Activated CD4-positive, alpha-beta T cell treated with anti-CD3 and anti-CD28 coated beads for 1 hour (primary cell): ENCODE measurements around the gene FARS2.
"Not testable (repeated sequence)": the region's sequence is repeated elsewhere in the genome, so short reads cannot be mapped to it uniquely, and the experiment has no call there.

Experiments used
- DNase-seq: peaks from one replicate; pipeline ENCODE4 v3.0.0-alpha.2; 2020

Gene FARS2

GRCh38 chr6:5778317-5778857, 517.1 kb downstream of the FARS2 start:
- DNase-seq, result no peak

- DNase-seq, result no peak
These were observed 517.6 kb downstream of the FARS2 start for GRCh38 chr6:5778906-5779305.

DNA sequence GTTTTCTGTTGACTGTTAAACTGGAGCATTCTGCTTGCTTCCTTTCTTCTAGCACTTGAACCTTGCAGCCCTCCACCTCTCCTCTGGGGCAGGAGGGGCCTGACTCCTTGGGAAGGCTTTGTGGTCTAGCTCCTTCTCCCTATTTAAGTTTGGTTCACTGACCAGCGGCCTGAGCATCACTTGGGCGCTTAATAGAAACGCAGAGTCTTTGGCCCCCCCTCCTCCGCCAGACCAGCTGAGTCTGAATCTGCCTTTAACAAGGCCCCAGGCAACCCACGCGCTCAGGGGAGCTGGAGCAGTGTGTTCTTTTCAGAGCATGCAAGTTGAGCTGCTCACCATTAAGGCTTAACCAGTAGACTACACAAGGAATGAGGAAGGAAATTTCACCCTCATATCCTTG, 519.7 kb downstream of the FARS2 start:
- DNase-seq, result no peak

- DNase-seq, result no peak
These were observed 520.7 kb downstream of the FARS2 start for GRCh38 chr6:5781966-5782556.

DNA sequence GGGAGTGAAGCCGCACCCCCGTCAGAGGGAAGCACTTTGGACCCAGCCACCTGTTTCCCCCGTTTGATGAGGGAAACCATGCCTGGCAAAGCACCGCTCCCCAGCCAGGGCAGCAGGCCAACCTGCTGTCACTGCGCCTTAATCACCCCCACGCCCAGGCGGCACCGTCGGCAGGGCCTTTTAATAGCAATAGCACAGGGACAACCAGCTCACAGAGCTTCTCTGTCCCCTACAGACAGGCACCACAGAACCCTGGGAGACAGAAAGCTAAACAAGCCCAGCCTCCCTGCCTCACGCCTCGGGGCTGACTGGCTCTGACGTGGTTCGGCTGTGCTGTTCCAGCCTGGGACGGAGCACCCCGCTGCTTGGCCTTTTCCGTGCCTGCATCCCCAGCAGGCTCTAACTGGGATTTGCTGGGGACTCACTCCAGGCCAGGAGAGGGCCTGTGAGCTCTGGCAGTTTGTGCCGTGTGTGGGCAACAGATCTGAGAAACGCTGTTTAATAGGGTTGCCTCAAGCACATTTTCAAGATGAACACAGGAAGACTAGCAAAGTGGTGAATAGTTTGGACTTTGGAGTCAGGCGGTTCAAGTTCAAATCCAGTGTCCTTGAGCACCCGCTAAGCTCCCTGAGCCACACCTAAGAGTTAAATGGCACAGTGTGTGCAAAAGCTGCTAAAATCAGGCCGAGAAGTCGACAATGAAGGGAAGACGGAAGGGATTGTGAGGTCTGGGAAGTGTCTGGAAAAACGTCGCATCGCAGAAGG, 521.7 kb downstream of the FARS2 start:
- DNase-seq, result no peak

DNA sequence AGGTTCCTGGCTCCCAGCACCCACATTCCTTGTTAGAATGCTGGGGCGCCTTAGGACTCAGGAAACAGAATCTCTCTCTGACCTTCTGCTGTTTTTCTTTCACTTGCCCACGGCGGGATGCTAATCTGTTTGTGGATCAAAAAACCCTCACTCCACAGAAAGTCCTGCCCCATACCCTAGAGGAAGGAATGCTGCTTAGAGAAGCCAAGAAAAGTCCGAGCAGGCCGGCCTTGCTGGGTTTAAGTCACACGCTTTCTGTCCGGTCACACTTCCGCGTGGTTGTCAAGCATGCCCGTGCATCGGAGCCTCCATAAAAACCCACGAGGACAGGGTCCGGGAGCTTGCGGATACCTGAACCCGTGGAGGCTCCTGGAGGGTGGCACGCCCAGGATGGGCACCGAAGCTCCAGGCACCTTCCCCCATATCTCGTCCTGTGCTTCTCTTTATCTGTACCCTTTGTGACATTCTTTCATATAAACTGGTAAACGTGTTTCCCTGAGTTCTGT, 522.3 kb downstream of the FARS2 start:
- no peak for DNase-seq

DNA sequence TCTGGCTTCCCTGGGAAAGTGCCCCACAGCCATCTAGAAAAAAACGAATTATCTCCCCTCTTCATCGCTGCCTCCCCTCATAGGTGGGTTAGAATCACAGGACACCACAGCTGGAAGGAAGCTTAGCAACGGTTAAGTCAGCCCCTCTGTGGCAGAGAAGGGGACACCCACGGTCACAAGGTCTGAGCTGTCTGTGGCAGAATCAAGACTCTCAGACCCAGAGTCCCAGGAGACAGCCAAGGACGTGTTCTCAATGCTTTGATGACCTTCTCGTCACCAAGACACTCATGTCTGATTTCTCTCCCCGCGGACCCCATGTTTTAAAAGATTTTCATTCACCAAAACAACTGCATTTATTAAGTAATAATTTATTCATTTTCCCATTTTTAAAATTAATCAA, 523.9 kb downstream of the FARS2 start:
- DNase-seq, result no peak

DNA sequence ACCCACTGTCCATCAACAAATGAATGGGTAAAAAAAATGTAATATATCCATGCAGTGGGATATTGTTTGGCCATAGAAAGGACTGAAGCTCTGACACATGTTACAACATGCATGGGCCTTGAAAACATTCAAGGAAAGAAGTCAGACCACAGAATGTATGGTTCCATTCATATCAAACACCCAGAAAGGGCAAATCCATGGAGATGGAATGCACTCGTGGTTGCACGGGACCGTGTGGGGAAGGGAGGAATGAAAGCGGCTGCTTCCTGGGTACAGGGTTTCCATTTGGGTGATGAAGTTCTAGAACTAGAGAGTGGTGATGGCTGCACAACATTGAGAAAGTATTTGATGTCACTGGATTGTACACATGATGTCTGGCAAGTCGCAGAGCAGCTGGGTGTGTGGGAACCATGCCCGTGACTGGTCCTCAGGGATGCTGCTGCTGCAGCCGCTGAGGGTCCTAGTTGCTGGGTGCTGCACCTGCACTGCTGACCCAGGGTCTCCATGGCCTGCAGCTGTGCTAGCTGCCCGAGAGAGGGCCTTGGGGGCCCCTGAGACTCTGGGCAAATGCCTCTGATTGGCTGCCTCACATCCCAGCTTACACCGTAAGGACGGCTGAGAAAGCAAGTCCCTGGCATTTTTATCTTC, 525.1 kb downstream of the FARS2 start:
- no peak for DNase-seq

GRCh38 chr6:5786969-5787720, 525.8 kb downstream of the FARS2 start:
- DNase-seq, result no peak

DNA sequence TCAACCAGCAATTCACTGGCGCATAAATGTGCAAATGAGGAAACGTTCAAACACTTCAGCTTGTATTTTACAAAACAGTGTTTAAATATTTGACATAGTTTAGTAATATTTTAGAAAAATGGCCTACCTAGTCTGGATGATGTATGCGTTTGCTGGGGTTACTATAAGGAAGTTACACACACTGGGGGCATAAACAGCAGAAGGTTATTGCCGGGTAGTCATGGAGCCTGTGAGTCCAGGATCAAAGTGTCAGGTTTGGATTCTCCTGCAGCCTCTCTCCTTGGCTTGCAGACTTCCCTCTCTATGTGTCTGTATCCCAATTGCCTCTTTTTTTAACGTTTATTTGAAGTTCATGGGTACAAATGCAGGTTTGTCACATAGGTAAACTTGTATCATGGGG, 528.1 kb downstream of the FARS2 start:
- not testable (repeated sequence) for DNase-seq

DNA sequence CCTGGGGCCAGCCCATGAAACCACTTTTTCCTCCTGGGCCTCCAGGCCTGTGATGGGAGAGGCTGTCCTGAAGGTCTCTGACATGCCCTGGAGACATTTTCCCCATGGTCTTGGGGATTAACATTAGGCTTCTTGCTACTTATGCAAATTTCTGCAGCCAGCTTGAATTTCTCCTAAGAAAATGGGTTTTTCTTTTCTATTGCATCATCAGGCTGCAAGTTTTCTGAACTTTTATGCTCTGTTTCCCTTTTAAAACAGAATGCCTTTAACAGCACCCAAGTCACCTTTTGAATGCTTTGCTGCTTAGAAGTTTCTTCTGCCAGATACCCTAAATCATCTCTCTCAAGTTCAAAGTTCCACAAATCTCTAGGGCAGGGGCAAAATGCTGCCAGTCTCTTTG, 535.2 kb downstream of the FARS2 start:
- not testable (repeated sequence) for DNase-seq

- not testable (repeated sequence) for DNase-seq
These were observed 545.1 kb downstream of the FARS2 start for GRCh38 chr6:5806406-5806805.

GRCh38 chr6:5809450-5809849, 548.1 kb downstream of the FARS2 start:
- DNase-seq, result no peak

DNA sequence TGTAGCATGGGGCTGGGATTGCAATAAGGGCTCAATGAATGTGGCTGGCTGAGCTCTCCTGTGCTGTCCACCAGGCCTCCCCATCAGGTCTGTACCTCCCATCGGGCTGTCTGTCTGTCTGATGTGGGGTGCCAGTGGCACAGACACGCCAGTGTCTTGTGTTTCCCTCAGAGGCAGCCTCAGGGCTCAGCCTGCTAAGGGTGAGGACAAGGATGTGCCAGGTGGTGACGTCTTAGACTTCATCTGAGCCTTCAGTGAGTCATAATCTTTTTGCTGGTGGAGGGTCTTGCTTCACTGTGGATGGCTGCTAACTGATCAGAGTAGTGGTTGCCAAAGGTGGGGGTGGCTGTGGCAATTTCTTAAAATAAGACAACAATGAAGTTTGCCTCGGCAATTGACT, 550.7 kb downstream of the FARS2 start:
- no peak for DNase-seq

GRCh38 chr6:5813625-5814027, 552.3 kb downstream of the FARS2 start:
- no peak for DNase-seq

GRCh38 chr6:5814116-5814515, 552.8 kb downstream of the FARS2 start:
- DNase-seq, result no peak

GRCh38 chr6:5814901-5815300, 553.6 kb downstream of the FARS2 start:
- no peak for DNase-seq

- DNase-seq, result no peak
These were observed 556.6 kb downstream of the FARS2 start for GRCh38 chr6:5817869-5818268.

DNA sequence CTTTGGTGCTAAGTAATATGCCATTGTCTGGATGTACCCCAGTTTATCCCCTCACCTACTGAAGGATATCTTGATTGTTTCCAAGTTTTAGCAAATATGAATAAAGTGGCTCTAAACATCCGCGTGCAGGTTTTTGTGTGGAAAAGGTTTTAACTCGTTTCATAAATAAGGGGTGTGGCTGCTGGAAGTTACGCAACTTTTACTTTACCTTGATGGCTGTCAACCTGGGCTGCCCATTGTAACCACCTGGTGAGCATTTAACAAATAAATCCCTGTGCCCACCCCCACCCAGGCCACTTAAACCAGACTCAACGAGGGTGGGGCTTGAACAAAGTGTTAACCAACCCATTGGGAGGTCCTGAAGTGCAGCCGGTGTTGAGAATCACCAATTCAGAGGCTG, 557.6 kb downstream of the FARS2 start:
- no peak for DNase-seq
